H9 (cell line): ENCODE measurements around the gene WDR20. TPM values are rescaled to one million over a fixed set of nuclear protein-coding genes. Genes with fewer than 3 reads are reported as not detected.

Source experiments
- DNase-seq: peaks from one replicate; pipeline ENCODE4 v3.0.0-alpha.2; 2017
- H2AFZ ChIP-seq: one replicate; pipeline ENCODE4 v1.6.1; 2013; ENCODE audit warnings: mild to moderate bottlenecking, low read length, control low read depth, moderate library complexity
- H2AK5ac ChIP-seq: 2 replicates; pipeline ENCODE4 v1.6.1; 2013; ENCODE audit warnings: low read length, control low read depth, mixed read lengths; ENCODE audit not compliant: insufficient read length
- H2BK120ac ChIP-seq: one replicate; pipeline ENCODE4 v1.6.1; 2013; ENCODE audit warnings: low read depth, mild to moderate bottlenecking, low read length, control low read depth, inconsistent platforms; ENCODE audit not compliant: poor library complexity, severe bottlenecking
- H2BK12ac ChIP-seq: 2 replicates; pipeline ENCODE4 v1.6.1; 2013; ENCODE audit warnings: low read length, control low read depth, mixed read lengths, low read depth; ENCODE audit not compliant: insufficient read length
- H2BK15ac ChIP-seq: 2 replicates; pipeline ENCODE4 v1.6.1; 2013; ENCODE audit warnings: low read depth, low read length, control low read depth
- H2BK20ac ChIP-seq: one replicate; pipeline ENCODE4 v1.6.1; 2013; ENCODE audit warnings: low read depth, mild to moderate bottlenecking, low read length, control low read depth, inconsistent platforms; ENCODE audit not compliant: poor library complexity, severe bottlenecking
- H2BK5ac ChIP-seq: 2 replicates; pipeline ENCODE4 v1.6.1; 2013; ENCODE audit warnings: low read length, control low read depth, mixed read lengths; ENCODE audit not compliant: insufficient read length
- H3K14ac ChIP-seq: 2 replicates; pipeline ENCODE4 v1.6.1; 2013; ENCODE audit warnings: low read length, control low read depth; ENCODE audit not compliant: insufficient read depth
- H3K18ac ChIP-seq: 2 replicates; pipeline ENCODE4 v1.6.1; 2013; ENCODE audit warnings: low read depth, mild to moderate bottlenecking, mixed read lengths, low read length, control low read depth; ENCODE audit not compliant: insufficient read length
- H3K23ac ChIP-seq: 2 replicates; pipeline ENCODE4 v1.6.1; 2013; ENCODE audit warnings: low read length, control low read depth, mixed read lengths, low read depth; ENCODE audit not compliant: insufficient read length
- H3K23me2 ChIP-seq: 2 replicates; pipeline ENCODE4 v1.6.1; 2013; ENCODE audit warnings: low read depth, mild to moderate bottlenecking, mixed read lengths, low read length, control low read depth; ENCODE audit not compliant: insufficient read length, poor library complexity, severe bottlenecking
- H3K27ac ChIP-seq: 2 replicates; pipeline ENCODE4 v1.5.1; 2013; ENCODE audit warnings: low read length, control low read depth, mixed read lengths, low read depth; ENCODE audit not compliant: insufficient read length
- H3K27me3 ChIP-seq: 2 replicates; pipeline ENCODE4 v1.6.1; 2013; ENCODE audit warnings: low read length, control low read depth, inconsistent platforms; ENCODE audit not compliant: insufficient read depth
- H3K4ac ChIP-seq: 2 replicates; pipeline ENCODE4 v1.6.1; 2013; ENCODE audit warnings: low read depth, mild to moderate bottlenecking, control low read depth, inconsistent platforms, low read length, moderate library complexity
- H3K4me1 ChIP-seq: 2 replicates; pipeline ENCODE4 v1.6.1; 2013; ENCODE audit warnings: low read length, control low read depth, inconsistent platforms; ENCODE audit not compliant: insufficient read depth
- H3K4me2 ChIP-seq: 2 replicates; pipeline ENCODE4 v1.6.1; 2013; ENCODE audit warnings: low read length, control low read depth, mixed read lengths; ENCODE audit not compliant: insufficient read length, insufficient read depth
- H3K56ac ChIP-seq: 2 replicates; pipeline ENCODE4 v1.6.1; 2013; ENCODE audit warnings: low read depth, mild to moderate bottlenecking, mixed read lengths, low read length, control low read depth; ENCODE audit not compliant: insufficient read length
- H3K79me1 ChIP-seq: 2 replicates; pipeline ENCODE4 v1.6.1; 2013; ENCODE audit warnings: low read depth, mild to moderate bottlenecking, moderate library complexity, low read length, control low read depth, inconsistent platforms; ENCODE audit not compliant: insufficient read depth, poor library complexity, severe bottlenecking
- H3K79me2 ChIP-seq: 2 replicates; pipeline ENCODE4 v1.6.1; 2013; ENCODE audit warnings: low read length, control low read depth, inconsistent platforms; ENCODE audit not compliant: insufficient read depth
- H3K9ac ChIP-seq: 2 replicates; pipeline ENCODE4 v1.6.1; 2013; ENCODE audit warnings: low read length, control low read depth, mixed read lengths; ENCODE audit not compliant: insufficient read length; ENCODE audit errors: extremely low read depth
- H3K9me3 ChIP-seq: one replicate; pipeline ENCODE4 v1.6.1; 2013; ENCODE audit warnings: low read depth, low read length, inconsistent platforms; ENCODE audit not compliant: control insufficient read depth
- H3T11ph ChIP-seq: one replicate; pipeline ENCODE4 v1.6.1; 2013; ENCODE audit warnings: mild to moderate bottlenecking, low read length, control low read depth, inconsistent platforms
- H4K20me1 ChIP-seq: one replicate; pipeline ENCODE4 v1.6.1; 2013; ENCODE audit not compliant: control insufficient read depth, insufficient read length, insufficient read depth
- H4K5ac ChIP-seq: 2 replicates; pipeline ENCODE4 v1.6.1; 2013; ENCODE audit warnings: low read depth, mild to moderate bottlenecking, mixed read lengths, low read length, control low read depth; ENCODE audit not compliant: insufficient read length
- H4K8ac ChIP-seq: replicated peaks from 2 replicates; pipeline ENCODE4 v1.6.1; 2013; ENCODE audit warnings: low read length, control low read depth, mixed read lengths, low read depth; ENCODE audit not compliant: insufficient read length
- H4K91ac ChIP-seq: 2 replicates; pipeline ENCODE4 v1.6.1; 2013; ENCODE audit warnings: low read depth, mild to moderate bottlenecking, moderate library complexity, mixed read lengths, low read length, control low read depth; ENCODE audit not compliant: insufficient read length
- H3K27ac Mint-ChIP-seq, 3 experiments: 2 replicates in 2 of 3; 3 replicates in 1 of 3; pipeline ENCODE4 v1.8.0; 2020 to 2021; ENCODE audit warnings: mixed read lengths in 3 of 3, mild to moderate bottlenecking in 1 of 3, moderate library complexity in 1 of 3
- H3K27me3 Mint-ChIP-seq: 2 replicates; pipeline ENCODE4 v1.8.0; 2021; ENCODE audit warnings: low read depth, mild to moderate bottlenecking, moderate library complexity, mixed read lengths
- H3K36me3 Mint-ChIP-seq, 3 experiments: 2 replicates in 2 of 3; 3 replicates in 1 of 3; pipeline ENCODE4 v1.8.0; 2020 to 2021; ENCODE audit warnings: low read depth in 3 of 3, mixed read lengths in 3 of 3; ENCODE audit not compliant: insufficient read depth in 1 of 3
- H3K4me1 Mint-ChIP-seq, 2 experiments: 2 replicates each; pipeline ENCODE4 v1.8.0; 2020; ENCODE audit warnings: mixed read lengths in 2 of 2
- H3K4me3 Mint-ChIP-seq, 2 experiments: 2 replicates in 1 of 2; 3 replicates in 1 of 2; pipeline ENCODE4 v1.8.0; 2020 to 2021; ENCODE audit warnings: mild to moderate bottlenecking in 2 of 2, mixed read lengths in 2 of 2, moderate library complexity in 1 of 2
- H3K9me3 Mint-ChIP-seq, 2 experiments: 2 replicates in 1 of 2; 3 replicates in 1 of 2; pipeline ENCODE4 v1.8.0; 2020; ENCODE audit warnings: mild to moderate bottlenecking in 2 of 2, mixed read lengths in 2 of 2, moderate library complexity in 1 of 2
- CTCF ChIP-seq: fragments of 200-600 bp; sonication (generic); conservative IDR thresholded peaks from 3 replicates; pipeline ENCODE4 v1.8.0; 2021; ENCODE audit warnings: antibody characterized with exemption, mild to moderate bottlenecking
- WGBS: extraction: QIAGEN DNeasy Blood & Tissue Kit; methylation state at CpG from one replicate; pipeline ENCODE4 v1.1.7; 2013; ENCODE audit warnings: missing lambda C conversion rate, low lambda C conversion rate, mixed read lengths; ENCODE audit not compliant: insufficient read length; ENCODE audit errors: extremely low coverage; 5-methylcytosine and 5-hydroxymethylcytosine counted together
- total RNA-seq: library from RNA; stranded (reverse); gene quantifications from 2 replicates; pipeline ENCODE4 v1.2.1, GENCODE V29; 2021

WDR20 gene
- total RNA-seq, 1 experiment from 2014 or later = 31.6 TPM

- Mint-ChIP-seq H3K27me3 (peaks cover 10% of the 10 kb centered on the region), H3K9me3 (no peaks in the 10 kb centered on the region; a peak in 2 of 5 replicates), H3K36me3 (peaks cover 0 to 5% (median 0%) of the 10 kb centered on the region in 3 experiments; a peak in 1 of 7 replicates), H3K27ac (peak overlapping the region in 1 of 3 experiments; percentile 17; a peak in 1 of 7 replicates), H3K4me3 (no peak overlapping the region), H3K4me1 (peaks cover 23 to 32% of the 10 kb centered on the region in 2 experiments)
- H3K4me2 ChIP-seq = no peak overlapping the region
- H3K23ac ChIP-seq = no peak overlapping the region
- no peak overlapping the region for H2AFZ ChIP-seq
- no peak overlapping the region for H2AK5ac ChIP-seq
- no peak for TF ChIP-seq CTCF
- H4K20me1 ChIP-seq = no peaks in the 10 kb centered on the region
- H2BK12ac ChIP-seq = no peak overlapping the region
- H3K79me2 ChIP-seq = no peaks in the 10 kb centered on the region
- WGBS = no CpG with 5 or more reads among the region's 7 CpGs
- H2BK120ac ChIP-seq = no peak overlapping the region
- no peaks in the 10 kb centered on the region for H3K9me3 ChIP-seq
- no peak overlapping the region for H4K5ac ChIP-seq
- no peaks in the 10 kb centered on the region for H3K23me2 ChIP-seq
- no peak for DNase-seq
- no peak overlapping the region for H4K8ac ChIP-seq
- no peak overlapping the region for H2BK20ac ChIP-seq
- no peak overlapping the region for H3K18ac ChIP-seq
- H4K91ac ChIP-seq = no peak overlapping the region
- no peak overlapping the region for H3K27ac ChIP-seq
- H3K9ac ChIP-seq = no peak overlapping the region
- H2BK15ac ChIP-seq = no peak overlapping the region
- no peak overlapping the region for H3T11ph ChIP-seq
- no peaks in the 10 kb centered on the region for H3K79me1 ChIP-seq
- H3K4ac ChIP-seq = no peak overlapping the region
- H3K56ac ChIP-seq = no peak overlapping the region
- H3K4me1 ChIP-seq = peaks cover 3% of the 10 kb centered on the region; the same call in 1 of the 2 replicates
- no peaks in the 10 kb centered on the region for H3K27me3 ChIP-seq
- no peak overlapping the region for H3K14ac ChIP-seq
- H2BK5ac ChIP-seq = no peak overlapping the region
Measured at GRCh38 chr14:102094101-102094500, 45.6 kb upstream of the WDR20 start.
